22Rv1 (cell line): ENCODE data around the gene GPR160.

Source experiments
- H3K27ac ChIP-seq: fragments of 450-650 bp; 2 replicates; pipeline ENCODE4 v1.5.1; 2017
- ZFX ChIP-seq: fragments of 450-650 bp; IDR thresholded peaks from 2 replicates; pipeline ENCODE4 v1.6.1; 2017; ENCODE audit warnings: antibody characterized with exemption, borderline replicate concordance
- TF ChIP-seq, protein P1 (sequence below): fragments of 450-650 bp; IDR thresholded peaks from 2 replicates; pipeline ENCODE4 v1.5.1; 2017; ENCODE audit warnings: mild to moderate bottlenecking

GPR160 gene

DNA sequence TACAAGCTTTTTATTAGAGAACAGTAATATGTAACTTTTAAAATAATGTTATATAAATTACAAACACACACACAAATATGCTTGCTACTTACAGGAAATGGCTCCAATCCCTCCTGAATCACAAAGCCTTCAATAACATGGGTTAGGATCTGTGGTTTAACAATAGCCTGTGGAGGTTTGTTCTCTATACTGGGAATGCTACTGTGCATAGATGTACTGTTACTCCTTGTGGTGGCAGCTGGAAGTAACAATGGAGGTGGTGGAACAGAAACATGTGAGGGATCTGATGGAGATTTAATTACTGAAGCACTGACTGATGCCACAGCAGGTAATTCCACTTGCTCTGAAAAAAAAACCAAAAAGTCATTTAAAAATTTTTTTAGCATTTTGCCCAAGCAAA is 79.3 kb downstream of the GPR160 start:
- TF ChIP-seq ZFX, result no peak
- TF ChIP-seq, protein P1, sequence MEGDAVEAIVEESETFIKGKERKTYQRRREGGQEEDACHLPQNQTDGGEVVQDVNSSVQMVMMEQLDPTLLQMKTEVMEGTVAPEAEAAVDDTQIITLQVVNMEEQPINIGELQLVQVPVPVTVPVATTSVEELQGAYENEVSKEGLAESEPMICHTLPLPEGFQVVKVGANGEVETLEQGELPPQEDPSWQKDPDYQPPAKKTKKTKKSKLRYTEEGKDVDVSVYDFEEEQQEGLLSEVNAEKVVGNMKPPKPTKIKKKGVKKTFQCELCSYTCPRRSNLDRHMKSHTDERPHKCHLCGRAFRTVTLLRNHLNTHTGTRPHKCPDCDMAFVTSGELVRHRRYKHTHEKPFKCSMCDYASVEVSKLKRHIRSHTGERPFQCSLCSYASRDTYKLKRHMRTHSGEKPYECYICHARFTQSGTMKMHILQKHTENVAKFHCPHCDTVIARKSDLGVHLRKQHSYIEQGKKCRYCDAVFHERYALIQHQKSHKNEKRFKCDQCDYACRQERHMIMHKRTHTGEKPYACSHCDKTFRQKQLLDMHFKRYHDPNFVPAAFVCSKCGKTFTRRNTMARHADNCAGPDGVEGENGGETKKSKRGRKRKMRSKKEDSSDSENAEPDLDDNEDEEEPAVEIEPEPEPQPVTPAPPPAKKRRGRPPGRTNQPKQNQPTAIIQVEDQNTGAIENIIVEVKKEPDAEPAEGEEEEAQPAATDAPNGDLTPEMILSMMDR, result no peak

DNA sequence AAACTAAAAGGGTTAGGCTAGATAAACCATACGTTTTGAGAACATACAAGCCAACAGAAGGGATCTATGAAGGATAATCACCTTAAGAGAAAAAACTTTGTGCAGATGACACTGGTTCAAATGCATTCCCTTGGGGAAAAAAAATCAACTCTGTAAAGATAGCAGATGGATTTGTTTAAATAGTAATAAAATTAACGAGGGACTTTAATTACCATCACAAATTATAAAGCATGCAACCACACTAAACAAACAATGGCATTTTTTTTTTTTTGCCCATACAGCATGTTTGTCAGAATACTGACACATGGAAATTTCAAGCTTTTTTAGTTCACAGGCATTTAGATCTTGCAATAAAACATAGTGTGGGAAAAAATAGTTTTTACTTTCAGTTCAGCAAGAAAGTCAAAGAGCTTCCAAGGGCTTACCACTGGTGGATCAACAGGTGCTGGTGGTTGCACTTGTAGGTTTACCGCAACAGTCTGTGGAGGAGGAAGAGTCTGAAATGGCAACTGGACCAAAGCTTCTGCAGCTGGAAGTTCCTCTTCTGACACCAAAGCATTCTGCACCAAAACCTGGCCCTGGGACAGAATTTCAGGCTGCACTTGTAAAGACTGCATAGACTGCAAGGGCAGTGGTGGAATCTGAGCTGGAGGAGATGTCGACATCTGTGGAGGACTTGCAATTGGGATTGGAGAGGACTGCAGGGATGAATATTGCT is 90.6 kb downstream of the GPR160 start:
- TF ChIP-seq, protein P1, result no peak
- no peak for TF ChIP-seq ZFX
- peak overlapping the region; percentile 63 for H3K27ac ChIP-seq

More for the DNA sequence above, 79.3 kb downstream of the GPR160 start:
- H3K27ac ChIP-seq, result no peak overlapping the region

GRCh38 chr3:170128977-170129431 is 91.2 kb downstream of the GPR160 start:
- TF ChIP-seq, protein P1, result no peak
- no peak for TF ChIP-seq ZFX
- peak overlapping the region; percentile 63 for H3K27ac ChIP-seq

GRCh38 chr3:170130532-170130931 is 92.7 kb downstream of the GPR160 start:
- no peak overlapping the region for H3K27ac ChIP-seq
- TF ChIP-seq ZFX, result no peak
- TF ChIP-seq, protein P1, result no peak

GRCh38 chr3:170132335-170132734 is 94.5 kb downstream of the GPR160 start:
- no peak for TF ChIP-seq ZFX
- TF ChIP-seq, protein P1, result no peak
- H3K27ac ChIP-seq, result no peak overlapping the region
